H1 (cell line): Measurements from ENCODE around the gene CDH16. TPM values are rescaled to one million over a fixed set of nuclear protein-coding genes. Genes with fewer than 3 reads are reported as not detected.

ENCODE experiments used
- BRCA1 ChIP-seq: IDR thresholded peaks from 2 replicates; pipeline ENCODE4 v1.6.1; 2012; ENCODE audit warnings: low read depth, low read length, improper control_type of control experiment
- CBX5 ChIP-seq: fragments of 300-800, 300-1000 bp; sonication (generic); IDR thresholded peaks from 2 replicates; pipeline ENCODE4 v1.7.1; 2016; ENCODE audit warnings: antibody characterized with exemption, low read length, low read depth
- CREB1 ChIP-seq: IDR thresholded peaks from 2 replicates; pipeline ENCODE4 v1.6.1; 2012; ENCODE audit warnings: inconsistent platforms
- GTF2F1 ChIP-seq: IDR thresholded peaks from 2 replicates; pipeline ENCODE4 v1.6.1; 2012; ENCODE audit warnings: low read depth, low read length, improper control_type of control experiment, borderline replicate concordance
- HDAC2 ChIP-seq, 2 experiments: fragments of 300-600 bp in 1 of 2; sonication (generic) in 1 of 2; IDR thresholded peaks; 2 replicates each; pipeline ENCODE4 v1.6.1; 2011 to 2012; ENCODE audit warnings: low read depth in 2 of 2, low read length in 2 of 2, mild to moderate bottlenecking in 2 of 2, moderate library complexity in 2 of 2, borderline replicate concordance in 1 of 2, inconsistent platforms in 1 of 2
- MAFK ChIP-seq: IDR thresholded peaks from 2 replicates; pipeline ENCODE4 v1.6.1; 2012; ENCODE audit warnings: low read depth, mild to moderate bottlenecking, improper control_type of control experiment, low read length
- NANOG ChIP-seq: IDR thresholded peaks from 2 replicates; pipeline ENCODE4 v1.6.1; 2011; ENCODE audit warnings: low read length, low read depth, mild to moderate bottlenecking, inconsistent platforms; ENCODE audit not compliant: insufficient read depth, poor library complexity, severe bottlenecking
- NRF1 ChIP-seq: IDR thresholded peaks from 2 replicates; pipeline ENCODE4 v1.6.1; 2011; ENCODE audit warnings: mild to moderate bottlenecking, low read depth, low read length, improper control_type of control experiment
- POU5F1 ChIP-seq: IDR thresholded peaks from 2 replicates; pipeline ENCODE4 v1.6.1; 2011; ENCODE audit warnings: low read depth, mild to moderate bottlenecking, low read length, moderate library complexity
- RNF2 ChIP-seq: fragments of 200-900, 300-1000 bp; sonication (generic); IDR thresholded peaks from 2 replicates; pipeline ENCODE4 v1.7.1; 2016; ENCODE audit warnings: borderline replicate concordance, low read depth, mild to moderate bottlenecking, antibody characterized with exemption, low read length; ENCODE audit not compliant: poor library complexity, severe bottlenecking; ENCODE audit errors: missing control alignments
- SIN3A ChIP-seq, 2 experiments: IDR thresholded peaks in 1 of 2; conservative IDR thresholded peaks in 1 of 2; 2 replicates each; pipeline ENCODE4 v1.6.1; 2011 to 2012; ENCODE audit warnings: low read length in 2 of 2, improper control_type of control experiment in 1 of 2, low read depth in 1 of 2, mild to moderate bottlenecking in 1 of 2
- SIX5 ChIP-seq: IDR thresholded peaks from 2 replicates; pipeline ENCODE4 v1.6.1; 2011; ENCODE audit warnings: mild to moderate bottlenecking, low read depth, low read length
- TEAD4 ChIP-seq: IDR thresholded peaks from 2 replicates; pipeline ENCODE4 v1.6.1; 2012; ENCODE audit warnings: low read depth, low read length, inconsistent platforms, mixed read lengths
- ZNF274 ChIP-seq: IDR thresholded peaks from 2 replicates; pipeline ENCODE4 v1.7.0; 2012; ENCODE audit warnings: low read length, borderline replicate concordance; ENCODE audit errors: extremely low read depth
- polyA plus RNA-seq, 7 experiments: library from polyadenylated mRNA; depleted of rRNA in 3 of 7; stranded (reverse) in 5 of 7; unstranded in 2 of 7; fragments of >200 nt in 5 of 7; fragments of 200-250 nt in 2 of 7; gene quantifications; 1 replicate in 5 of 7; 2 replicates in 1 of 7; 4 replicates in 1 of 7; pipeline versions ENCODE4 v1.2.1 to v1.2.3, GENCODE V29; 2011 to 2013; ENCODE audit warnings: missing spikeins in 2 of 7, mixed read lengths in 2 of 7
- total RNA-seq: library from RNA; stranded (reverse); fragmentation: NEBNext Ultra II Directional; extraction: Animal tissue kit (Norgen Biotek cat#: 25700); gene quantifications from 2 replicates; pipeline ENCODE4 v1.2.1, GENCODE V29; 2021
- TF ChIP-seq, protein P1 (sequence below): IDR thresholded peaks from 2 replicates; pipeline ENCODE4 v1.6.1; 2012; ENCODE audit warnings: low read length, inconsistent platforms
- TF ChIP-seq, protein P2 (sequence below), 3 experiments: IDR thresholded peaks; 1 replicate in 2 of 3; 2 replicates in 1 of 3; pipeline versions ENCODE4 v1.5.1 to v1.6.1; 2011; ENCODE audit warnings: low read length in 3 of 3, mild to moderate bottlenecking in 3 of 3, inconsistent platforms in 2 of 3, low read depth in 1 of 3, moderate library complexity in 1 of 3; ENCODE audit not compliant: insufficient read depth in 1 of 3; ENCODE audit errors: control extremely low read depth in 1 of 3
- TF ChIP-seq, protein P3 (sequence below): IDR thresholded peaks from 2 replicates; pipeline ENCODE4 v1.6.1; 2012; ENCODE audit warnings: inconsistent platforms

CDH16 gene
- total and polyA plus RNA-seq, 2 of the 8 experiments (the other 6 are each of a cell fraction or from before 2014, with no cell fraction given), result not detected

DNA sequence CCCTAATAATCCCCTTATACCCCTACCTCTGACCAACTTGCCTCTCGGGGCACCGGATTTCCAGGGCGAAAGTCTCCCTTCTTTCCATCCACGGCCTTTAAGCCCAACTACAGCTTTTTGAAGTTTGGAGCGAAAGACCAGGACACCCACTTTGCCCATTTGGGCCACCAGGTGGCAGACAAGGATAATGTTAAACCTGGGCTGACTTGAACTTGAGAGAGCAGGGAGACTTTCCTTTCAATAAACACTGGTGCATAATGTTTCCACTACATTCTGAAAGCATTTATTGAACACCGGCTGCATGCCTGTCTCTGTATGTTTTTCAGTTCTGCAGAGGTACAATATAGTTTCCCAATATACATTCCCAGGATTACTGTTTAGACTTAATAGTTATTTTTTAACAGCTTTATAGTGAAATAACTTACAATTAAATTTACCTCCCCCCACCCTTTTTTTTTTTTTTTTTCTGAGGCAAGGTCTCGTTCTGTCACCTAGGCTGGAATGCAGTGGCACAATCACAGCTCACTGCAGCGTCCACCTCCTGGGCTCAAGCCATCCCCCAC, 35.5 kb upstream of the CDH16 start (continued):
- TF ChIP-seq, protein P1, sequence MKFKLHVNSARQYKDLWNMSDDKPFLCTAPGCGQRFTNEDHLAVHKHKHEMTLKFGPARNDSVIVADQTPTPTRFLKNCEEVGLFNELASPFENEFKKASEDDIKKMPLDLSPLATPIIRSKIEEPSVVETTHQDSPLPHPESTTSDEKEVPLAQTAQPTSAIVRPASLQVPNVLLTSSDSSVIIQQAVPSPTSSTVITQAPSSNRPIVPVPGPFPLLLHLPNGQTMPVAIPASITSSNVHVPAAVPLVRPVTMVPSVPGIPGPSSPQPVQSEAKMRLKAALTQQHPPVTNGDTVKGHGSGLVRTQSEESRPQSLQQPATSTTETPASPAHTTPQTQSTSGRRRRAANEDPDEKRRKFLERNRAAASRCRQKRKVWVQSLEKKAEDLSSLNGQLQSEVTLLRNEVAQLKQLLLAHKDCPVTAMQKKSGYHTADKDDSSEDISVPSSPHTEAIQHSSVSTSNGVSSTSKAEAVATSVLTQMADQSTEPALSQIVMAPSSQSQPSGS, result no peak
- TF ChIP-seq NRF1 (no peak), HDAC2 (IDR thresholded peaks at IDR 0.05; ENCODE audit: borderline replicate concordance in 1 of 2, low read depth in 2 of 2, low read length in 2 of 2) (no peak), ZNF274 (no peak), TEAD4 (no peak), BRCA1 (no peak), CREB1 (no peak), CBX5 (no peak), POU5F1 (no peak), GTF2F1 (no peak), MAFK (no peak), SIN3A (conservative IDR thresholded peaks at IDR 0.05 in 1 of 2, IDR thresholded peaks at IDR 0.05 in 1 of 2; ENCODE audit: low read depth in 1 of 2, low read length in 2 of 2) (peak in 1 of 2 experiments; percentile 43; a peak in 1 of 4 replicates), SIX5 (no peak), NANOG (no peak), RNF2 (no peak)
- TF ChIP-seq, protein P2, sequence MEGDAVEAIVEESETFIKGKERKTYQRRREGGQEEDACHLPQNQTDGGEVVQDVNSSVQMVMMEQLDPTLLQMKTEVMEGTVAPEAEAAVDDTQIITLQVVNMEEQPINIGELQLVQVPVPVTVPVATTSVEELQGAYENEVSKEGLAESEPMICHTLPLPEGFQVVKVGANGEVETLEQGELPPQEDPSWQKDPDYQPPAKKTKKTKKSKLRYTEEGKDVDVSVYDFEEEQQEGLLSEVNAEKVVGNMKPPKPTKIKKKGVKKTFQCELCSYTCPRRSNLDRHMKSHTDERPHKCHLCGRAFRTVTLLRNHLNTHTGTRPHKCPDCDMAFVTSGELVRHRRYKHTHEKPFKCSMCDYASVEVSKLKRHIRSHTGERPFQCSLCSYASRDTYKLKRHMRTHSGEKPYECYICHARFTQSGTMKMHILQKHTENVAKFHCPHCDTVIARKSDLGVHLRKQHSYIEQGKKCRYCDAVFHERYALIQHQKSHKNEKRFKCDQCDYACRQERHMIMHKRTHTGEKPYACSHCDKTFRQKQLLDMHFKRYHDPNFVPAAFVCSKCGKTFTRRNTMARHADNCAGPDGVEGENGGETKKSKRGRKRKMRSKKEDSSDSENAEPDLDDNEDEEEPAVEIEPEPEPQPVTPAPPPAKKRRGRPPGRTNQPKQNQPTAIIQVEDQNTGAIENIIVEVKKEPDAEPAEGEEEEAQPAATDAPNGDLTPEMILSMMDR (IDR thresholded peaks at IDR 0.05; ENCODE audit: control extremely low read depth in 1 of 3, insufficient read depth in 1 of 3, low read depth in 1 of 3, low read length in 3 of 3), result peak; percentile 71 to 84 (median 83)
- TF ChIP-seq, protein P3, sequence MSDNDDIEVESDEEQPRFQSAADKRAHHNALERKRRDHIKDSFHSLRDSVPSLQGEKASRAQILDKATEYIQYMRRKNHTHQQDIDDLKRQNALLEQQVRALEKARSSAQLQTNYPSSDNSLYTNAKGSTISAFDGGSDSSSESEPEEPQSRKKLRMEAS, result no peak
